Stimulated activated CD8-positive, alpha-beta memory T cell treated with anti-CD3 and anti-CD28 coated beads, Interleukin-4, amount 100 ng/mL, for 48 hours (primary cell): ENCODE data around the gene CNGB1.
"Not testable (repeated sequence)": the region's sequence is repeated elsewhere in the genome, so short reads cannot be mapped to it uniquely, and the experiment has no call there.

Experiments used
- DNase-seq: peaks from one replicate; pipeline ENCODE4 v3.0.0-alpha.2; 2020

CNGB1 gene

DNA sequence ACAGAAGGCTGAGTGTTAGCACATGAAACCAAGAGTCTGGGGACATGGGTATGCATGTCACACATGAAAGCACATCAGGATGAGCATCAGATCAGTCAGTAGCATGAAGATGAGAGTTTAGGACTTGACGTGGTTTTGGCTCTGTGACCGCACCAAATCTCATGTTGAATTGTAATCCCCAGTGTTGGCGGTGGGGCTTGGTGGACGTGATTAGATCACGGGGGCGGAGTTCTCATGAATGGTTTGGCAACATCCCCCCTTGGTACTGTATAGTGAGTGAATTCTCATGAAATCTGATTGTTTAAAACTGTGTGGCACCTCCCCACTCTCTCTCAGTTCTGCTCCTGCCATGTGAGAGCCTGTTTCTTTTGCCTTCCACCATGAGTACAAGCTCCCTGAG, 46.4 kb downstream of the CNGB1 start:
- DNase-seq: peak; percentile 31

DNA sequence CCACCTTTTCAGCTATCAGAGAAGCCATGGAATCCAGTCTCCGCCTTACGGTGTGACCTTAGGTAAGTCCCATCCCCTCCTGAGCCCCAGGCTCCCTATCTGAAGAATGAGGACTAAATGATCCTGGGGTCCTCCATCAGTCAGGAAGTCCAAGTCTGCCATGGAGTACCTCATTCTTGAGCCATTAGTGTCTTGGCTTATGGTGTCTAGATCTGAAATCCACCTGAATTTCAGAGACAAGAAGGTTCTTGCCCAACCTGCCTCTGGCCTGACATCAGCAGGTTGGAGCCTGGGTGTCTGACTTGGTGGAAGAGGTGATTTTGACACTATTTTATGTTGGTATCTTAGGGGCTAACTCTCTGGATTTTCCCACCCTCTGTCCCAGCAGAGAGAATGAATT, 47.1 kb downstream of the CNGB1 start:
- no peak for DNase-seq

DNA sequence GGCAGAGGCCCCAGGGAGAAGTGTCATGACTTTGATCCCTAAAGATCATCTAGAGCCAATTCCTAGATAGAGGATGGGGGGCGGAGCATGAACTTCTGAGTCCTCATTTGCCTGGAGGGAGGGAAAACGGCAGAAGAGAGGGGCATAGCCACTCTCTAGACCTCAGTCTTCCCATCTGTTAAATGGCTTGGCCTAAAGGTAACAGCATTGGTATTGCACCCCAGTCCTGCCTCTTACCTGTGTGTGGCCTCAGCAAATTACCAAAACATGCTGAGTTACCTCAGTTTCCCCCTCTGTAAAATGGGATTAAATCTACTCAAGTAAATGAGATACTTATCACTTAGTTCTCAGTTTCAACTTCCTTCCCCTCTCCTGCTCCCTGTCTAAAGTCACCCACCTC, 47.5 kb downstream of the CNGB1 start:
- no peak for DNase-seq

DNA sequence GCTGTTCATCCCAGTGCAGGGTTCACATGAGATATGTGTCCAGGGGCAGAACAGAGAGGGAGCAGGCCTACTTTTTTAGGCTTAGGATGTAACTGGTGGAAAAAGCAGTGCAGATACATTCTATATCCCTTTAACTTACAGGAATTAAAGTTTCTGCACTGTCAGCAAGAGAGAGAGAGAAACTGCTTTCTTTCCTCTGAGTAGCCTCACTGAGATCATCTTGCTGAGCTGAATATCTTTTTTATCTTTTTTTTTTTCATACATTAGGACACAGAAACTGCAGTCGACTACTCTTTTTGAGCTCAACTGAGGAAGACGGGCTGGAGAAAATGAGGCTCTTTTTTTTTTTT, 50.1 kb downstream of the CNGB1 start:
- DNase-seq: no peak

DNA sequence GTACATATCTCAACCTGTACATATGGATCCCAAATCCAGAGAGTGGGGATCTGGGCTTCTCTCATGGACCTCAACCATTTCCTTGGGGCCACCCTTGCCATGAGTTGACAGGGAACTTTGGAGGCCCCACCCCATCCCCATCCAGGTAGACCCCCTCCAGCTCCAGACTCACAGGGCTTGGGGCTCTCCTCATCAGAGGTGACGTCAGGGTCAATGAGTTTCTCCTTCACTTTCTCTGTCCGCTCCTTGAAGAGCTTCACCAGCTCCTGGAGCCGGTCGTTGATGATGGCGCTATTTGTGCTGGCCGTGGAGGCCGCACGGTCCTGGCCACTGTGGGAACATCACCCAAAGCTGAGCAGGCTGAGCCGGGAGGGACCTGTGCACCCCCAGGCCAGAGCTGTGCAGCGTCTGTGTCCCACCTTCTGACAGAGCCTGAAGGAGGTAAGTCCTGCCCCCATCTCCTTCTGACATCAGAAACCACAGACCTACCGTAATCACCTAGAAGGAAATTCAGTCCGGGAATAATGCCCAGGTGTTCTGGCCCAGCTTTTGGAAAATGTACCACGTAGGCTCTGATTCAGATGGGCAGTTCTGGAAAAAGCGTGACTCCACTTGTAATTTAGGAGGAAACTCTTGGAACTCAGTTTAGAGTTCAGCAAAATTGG, 50.6 kb downstream of the CNGB1 start:
- no peak for DNase-seq

DNA sequence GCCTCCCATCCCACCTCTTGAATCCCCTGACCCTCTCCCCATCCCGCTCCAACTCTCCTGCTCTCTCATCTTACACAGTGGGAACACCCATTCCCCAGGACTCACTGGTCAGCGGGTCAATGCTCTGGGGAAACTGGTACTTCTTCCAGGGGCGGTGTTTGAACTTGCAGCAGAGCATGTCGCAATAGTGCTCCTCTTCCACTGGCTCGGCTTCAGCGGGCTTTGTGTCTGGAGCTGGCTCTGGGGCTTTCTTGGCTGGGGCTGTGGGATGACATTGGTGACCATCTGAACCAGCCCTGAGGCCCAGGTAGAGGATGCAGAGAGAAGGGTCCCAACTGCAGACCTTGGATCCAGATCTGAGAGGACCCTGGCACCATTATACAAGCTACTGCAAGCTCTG, 51.9 kb downstream of the CNGB1 start:
- no peak for DNase-seq

DNA sequence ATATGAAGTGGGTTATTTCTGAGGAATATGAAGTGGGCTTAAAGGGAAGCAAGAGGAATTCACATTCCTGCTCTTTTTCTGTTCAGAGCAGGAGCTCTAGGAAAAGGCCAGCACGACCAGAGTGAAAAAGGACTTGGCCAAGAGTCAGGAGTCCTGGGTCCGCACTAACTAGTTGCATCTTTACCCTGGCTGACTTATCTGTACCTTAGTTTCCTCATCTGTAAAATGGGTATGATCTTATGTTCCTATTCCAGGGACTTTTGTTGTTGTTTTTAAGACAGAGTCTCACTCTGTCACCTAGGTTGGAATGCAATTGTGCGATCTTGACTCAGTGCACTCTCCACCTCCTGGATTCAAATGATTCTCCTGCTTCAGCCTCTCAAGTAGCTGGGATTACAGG, 52.5 kb downstream of the CNGB1 start:
- DNase-seq: no peak

DNA sequence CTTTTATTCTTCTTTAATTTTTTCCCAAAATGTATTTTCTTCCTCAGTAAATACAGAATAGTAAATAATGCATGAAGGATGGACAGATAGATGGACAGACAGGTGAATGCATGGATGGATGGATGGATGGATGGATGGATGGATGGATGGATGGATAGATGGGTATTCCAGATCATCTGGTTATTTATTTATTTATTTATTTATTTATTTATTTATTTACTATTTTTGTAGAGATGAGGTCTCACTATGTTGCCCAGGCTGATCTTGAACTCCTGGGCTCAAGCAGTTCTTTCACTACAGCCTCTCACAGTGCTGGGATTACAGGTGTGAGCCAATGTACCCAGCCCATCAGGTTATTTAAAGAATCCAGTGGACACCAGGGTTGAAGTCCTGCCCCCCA, 53.0 kb downstream of the CNGB1 start:
- DNase-seq: not testable (repeated sequence)

DNA sequence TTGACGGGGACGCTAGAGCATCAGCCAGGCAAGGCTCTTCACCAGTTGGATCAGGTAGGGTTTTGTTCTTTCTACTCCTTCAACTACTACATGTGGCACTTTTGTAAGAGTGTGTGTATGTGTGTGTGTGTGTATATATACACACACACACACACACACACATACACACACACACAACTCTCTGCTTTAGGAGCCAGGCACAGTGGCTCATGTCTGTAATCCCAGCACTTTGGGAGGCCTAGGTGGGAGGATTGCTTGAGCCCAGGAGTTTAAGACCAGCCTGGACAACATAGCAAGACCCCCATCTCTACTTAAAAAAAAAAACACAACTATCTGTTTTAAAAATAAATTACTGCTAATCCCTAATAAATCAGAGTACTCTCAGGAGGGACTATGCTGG, 53.4 kb downstream of the CNGB1 start:
- not testable (repeated sequence) for DNase-seq

DNA sequence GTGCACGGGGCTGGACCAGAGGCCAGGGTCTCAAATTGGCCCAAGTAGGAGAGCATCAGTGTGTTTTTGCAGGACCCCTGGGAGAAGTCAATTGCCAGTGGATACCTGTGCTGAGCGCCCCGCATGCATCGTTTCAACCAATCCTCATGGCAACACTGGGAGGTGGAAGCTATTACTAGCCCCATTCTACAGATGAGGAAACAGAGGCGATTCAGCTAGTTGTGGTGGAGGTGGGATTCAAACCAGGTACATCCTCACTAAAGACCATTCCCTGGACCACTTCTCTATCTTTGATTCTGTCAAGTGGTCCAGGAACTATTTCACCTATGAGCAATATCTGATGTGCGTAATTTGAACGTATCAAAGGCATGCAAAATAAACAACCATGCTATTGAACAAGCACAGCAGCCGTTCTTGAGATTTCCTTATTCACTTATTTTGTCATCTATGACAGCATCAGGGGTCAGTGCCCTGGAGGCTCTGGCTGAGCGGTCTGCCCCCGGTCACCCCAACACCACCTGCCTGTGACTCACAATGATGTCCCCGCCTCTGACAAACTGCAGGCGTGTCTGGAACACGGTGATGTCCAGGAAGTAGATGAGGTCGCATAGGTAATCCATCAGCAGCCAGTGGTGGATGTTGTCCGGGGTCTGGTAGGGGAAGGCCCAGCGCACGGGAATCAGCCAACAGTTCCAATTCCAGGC, 54.0 kb downstream of the CNGB1 start:
- no peak for DNase-seq

DNA sequence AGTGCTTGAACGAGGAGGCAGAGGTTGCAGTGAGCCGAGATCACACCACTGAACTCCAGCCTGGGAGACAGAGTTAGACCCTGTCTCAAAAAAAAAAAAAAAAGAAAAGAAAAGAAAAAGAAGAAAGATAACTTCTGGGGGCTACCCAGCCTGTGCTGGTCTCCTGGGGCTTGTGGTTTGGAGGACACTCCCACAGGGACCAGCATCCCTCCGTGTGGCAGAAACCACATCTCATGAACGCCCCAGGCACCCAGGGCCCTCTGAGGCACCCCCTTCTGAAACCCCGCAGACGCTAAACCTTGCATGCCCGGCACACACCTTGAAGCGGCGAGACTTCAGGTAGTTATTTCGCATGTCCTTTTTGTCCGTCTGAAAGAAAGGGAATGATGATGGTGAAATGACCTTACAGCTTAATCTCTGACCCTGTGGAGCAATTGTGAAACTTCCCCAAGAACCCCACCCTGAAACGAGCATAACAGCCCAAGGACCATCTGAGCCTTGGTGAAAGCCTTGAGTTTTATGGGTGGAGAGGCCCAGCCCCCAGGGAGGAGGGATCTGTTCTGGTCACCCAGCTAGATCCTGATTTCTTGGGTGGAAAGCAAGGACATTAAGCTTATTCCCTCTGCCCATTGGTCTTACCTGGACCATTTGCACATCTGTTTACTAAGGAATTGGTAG, 55.0 kb downstream of the CNGB1 start:
- no peak for DNase-seq

DNA sequence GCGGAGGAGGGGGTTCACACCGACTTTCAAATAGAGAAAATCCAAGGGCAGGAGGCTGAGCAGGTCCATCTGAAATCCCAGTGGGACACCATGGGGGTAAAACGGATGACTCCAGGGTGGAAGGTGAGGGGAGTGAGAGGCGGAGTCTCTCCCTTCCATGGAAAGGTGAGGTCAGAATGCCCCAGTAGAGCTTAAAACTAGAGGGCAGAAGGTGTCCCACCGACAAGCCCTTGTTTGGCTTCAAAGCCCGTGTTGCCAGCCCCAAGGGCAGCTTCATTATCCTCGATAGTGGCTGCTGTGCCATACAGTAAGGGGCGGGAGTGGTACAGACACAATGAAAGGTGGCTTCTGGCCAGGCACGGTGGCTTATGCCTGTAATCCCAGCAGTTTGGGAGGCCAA, 55.7 kb downstream of the CNGB1 start:
- DNase-seq: no peak

DNA sequence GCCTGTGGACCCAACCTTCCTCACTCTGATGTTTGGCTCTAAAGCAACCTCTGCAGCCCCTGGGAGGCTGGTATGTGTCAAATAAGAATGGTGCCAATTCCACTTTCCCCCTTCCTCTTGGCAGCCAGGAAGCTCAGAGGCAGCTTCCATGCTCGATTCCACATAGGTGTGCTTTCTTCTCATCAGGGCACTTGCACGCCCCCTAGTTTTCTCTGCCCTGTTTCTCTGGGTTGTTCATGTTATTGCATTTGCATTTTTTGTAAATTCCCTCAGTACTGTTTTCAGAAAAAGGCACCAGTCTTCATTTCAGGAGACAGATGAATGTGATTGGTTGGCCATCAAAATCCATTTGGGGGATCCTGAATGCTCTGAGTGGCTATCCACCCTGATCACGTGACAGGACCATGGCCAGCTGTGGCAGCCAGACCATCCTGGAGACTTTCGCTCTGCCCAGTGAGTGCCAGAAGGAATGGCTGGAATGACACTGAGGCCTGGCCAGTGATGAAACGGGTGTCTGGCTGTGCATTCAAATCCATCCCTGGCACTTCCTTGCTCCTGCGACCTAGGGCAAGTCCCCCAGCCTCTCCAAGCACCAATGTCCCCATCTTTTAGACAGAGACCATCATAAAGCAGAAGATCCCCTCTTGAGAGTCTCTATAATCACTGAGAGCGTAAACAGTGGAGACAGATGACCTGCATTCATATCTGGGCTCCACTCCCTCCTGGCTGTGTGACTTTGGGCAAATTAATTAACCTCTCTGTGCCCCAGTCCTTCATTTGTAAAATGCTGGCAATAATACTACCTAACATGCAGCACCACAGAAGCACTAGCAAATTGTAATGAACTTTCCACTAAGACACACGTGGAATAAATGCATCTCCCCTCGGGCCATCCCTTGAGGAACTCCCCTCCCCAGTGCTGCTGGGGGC, 56.4 kb downstream of the CNGB1 start:
- no peak for DNase-seq

DNA sequence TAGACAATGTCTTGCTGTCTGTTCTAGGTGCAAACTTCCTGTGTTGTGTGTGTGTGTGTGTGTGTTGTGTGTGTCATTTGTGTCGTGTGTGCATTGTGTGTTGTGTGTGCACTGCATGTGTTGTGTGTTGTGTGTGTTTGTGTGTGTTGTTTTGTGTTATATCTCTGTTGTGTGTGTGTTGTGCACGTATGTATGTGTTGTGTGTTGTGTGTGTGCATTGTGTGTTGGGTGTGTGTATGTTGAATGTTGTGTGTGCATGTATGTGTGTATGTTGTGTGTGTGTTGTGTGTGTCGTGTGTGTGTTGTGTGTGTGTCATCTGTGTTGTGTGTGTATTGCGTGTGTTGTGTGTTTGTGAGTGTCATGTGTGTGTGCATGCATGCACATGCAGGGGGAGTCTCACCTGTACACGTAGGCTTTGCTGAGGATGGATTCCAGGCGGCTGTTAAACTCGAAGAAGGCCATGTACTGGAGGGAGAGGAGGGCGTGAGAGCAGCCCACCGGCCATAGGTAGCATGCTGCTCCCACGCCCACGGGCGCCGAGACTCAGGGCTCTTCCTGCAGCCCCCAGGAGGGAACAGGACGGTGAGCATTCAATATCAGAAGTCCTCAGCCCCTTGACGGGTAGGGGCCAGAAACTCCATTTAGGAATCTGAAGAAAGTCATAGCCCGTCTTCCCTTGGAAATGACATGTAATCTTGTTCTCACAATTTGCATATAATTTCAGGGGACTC, 58.2 kb downstream of the CNGB1 start:
- DNase-seq: no peak

DNA sequence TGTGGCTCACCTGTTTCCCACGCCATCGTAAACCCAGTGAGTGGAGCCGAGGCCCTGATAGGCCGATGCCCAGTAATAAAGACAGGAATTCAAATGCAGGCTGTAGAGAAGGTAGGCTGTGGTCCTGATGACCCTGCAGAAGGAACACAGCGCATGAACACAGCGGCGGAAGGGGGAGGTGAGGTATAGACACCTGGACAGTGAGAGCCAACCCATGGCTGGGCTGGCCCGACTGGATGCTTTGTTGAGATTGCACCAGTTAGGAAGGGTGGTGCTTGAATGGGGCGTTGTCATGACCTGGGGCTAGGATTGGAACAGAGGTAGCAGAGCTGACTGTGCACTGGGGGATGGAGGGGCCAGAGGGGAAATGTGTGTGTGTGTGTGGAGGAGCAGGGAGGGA, 59.2 kb downstream of the CNGB1 start:
- no peak for DNase-seq

DNA sequence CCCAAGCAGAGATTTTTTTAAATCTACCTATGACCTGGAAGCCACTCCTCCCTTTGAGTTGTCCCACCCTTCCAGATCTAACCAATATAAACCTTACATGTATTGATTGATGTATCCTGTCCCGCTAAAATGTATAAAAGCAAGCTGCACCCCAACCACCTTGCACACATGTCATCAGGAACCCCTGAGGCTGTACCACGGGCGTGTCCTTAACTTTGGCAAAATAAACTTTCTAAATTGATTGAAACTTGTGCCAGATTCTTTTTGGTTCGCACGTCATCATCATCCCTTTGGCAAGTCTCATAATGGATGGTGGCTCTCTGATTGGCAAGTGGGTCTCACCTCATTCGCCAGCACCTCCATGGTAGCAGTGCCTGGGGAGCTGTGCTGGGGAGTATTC, 60.2 kb downstream of the CNGB1 start:
- DNase-seq: no peak

DNA sequence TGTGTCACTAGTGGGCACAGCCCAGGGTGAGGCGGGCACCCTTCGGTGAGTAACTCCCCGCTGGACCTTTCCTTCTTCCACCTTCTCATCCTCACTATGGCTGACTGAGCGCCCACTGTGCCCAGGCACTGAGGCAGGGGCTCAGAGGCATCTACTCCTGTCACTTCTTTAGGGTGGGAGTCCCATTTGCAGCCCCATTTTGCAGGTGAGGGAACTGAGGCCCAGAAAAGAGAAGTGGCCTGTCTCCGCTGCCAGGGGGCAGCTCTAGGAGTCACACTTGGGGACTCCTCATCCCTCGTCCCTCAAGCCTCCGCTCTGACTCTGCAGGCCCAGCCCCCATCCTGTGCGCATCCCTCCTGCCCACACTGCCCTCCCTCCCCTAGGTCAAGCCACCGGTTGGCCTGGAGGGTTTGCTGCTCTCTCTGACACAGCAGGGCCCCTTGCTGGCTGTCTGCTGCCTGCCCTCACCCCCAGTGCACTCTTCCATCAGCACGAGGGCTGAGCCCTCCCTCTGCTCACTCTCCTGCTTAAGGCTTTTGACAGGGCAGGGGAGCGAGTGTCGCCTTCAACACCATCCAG, 62.4 kb downstream of the CNGB1 start:
- DNase-seq: no peak

DNA sequence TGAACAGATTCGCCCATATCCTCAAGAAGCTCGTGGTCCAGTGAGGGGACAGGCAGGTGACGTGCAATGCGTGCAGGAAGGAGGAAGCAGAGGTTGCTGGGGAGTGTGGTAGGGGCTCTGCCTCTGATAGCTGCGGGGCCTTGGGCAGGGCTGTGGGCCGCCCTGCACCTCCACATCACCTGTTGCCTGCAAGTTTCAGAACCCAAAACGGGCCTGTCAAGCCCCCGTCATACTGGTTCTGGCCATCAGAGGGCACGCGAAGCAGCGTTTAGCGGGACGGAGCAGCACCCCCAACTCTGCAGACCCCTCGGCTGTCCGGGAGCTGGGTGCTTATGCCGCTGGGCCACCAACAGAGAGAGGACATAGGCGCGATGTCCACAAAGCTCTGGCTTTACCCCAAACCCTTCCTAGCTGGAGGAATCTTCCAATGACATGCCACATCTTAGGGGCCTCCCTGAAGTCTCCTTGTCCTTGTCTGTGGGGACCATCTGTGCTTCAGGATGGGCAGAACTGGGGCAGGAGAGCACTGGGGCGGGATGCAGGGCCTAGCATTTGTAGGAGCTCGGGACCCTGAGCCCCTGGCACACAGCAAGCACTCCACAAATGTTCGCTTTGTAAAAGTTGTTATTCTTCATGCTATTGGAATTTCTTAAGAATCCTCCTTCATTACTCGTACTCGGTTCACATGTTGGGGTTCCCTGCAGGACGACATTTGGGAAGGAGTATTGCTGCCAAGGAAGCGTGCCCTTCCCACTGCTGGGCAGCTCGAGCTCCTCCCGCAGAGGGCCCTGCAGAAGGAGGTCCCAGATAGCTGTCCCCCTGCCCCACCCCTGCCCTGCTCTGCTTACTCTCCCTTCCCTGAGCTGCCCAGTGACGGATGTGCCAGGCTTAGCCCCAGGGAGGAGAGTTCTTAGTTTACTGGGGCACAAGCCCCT, 64.3 kb downstream of the CNGB1 start:
- DNase-seq: peak; percentile 52

DNA sequence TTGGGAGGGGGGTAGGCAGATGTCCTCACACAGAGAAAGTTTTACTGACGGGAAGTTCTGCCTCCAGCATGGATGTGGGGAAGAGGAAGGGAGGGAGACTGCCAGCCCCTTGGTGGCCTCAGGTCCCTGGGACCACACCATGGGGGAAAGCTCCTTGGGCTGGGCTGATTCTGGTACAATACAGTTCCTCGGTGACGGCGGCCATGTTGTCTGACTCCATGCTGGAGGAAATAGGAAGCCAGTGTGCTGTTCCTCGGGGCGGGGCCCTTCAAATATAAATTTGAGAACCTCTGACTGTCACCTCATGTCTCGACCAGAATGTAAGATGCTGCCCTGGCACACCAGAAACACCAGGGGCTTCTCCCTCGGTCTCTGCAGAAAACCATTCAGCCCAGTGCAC, 66.8 kb downstream of the CNGB1 start:
- DNase-seq: no peak

DNA sequence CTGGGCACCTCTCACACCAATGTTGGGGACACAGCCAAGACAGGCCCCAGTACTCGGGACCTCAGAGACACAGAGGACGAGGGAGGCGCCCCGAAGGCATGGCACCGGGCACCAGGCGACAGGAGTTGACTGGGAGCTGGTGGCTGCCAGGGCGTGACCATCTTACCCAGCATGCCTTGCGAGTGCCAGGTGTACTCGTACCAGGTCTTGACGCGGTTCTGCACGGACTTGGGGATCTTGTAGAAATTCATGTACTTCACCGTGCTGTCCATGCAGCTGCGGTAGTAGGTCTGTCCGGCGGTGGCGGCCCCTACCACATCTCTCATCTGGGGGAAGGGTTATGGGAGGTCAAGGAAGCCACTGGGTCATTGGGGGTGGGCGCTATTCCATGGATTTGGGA, 67.3 kb downstream of the CNGB1 start:
- DNase-seq: no peak

DNA sequence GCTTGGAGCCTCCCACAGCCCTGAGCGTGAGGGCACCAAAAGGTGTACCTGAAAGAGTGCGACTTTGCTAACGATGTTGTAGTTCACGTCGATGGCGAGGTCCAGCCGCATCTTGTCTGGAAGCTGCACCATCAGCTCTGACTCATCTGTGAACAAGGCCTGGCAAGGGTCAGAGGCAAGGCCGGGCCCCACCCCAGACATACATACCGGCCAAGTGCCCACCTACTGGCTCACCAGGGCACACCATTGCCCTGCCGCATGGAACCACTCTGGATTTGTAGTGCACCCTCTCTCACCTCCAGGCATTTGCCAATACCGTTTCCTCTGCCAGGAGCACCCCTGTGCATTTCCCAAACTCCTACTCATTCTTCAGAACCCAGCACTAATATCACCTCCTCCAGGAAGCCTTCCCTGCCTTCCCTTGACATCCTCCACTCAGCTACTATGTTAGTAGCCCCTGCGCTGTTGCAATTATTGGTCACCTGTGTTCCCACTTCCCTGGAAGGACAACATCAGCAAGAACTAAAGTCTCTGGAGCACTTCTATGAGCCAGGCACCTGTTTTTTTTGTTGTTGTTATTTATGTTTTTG, 69.4 kb downstream of the CNGB1 start:
- no peak for DNase-seq
